Left ventricle myocardium inferior (tissue), 1 donor: ENCODE measurements around the gene NAA20. TPM values are rescaled to one million over a fixed set of nuclear protein-coding genes. Genes with fewer than 3 reads are reported as not detected.
A peak's percentile ranks its signal among the peaks of the same experiment; 100 is the strongest.

Experiments used
- DNase-seq: peaks from one replicate; pipeline ENCODE4 v3.0.0-alpha.2; 2020
- H3K27ac ChIP-seq: fragments of 200-600 bp; replicated peaks from 2 replicates; pipeline ENCODE4 v1.8.0; 2021
- H3K27me3 ChIP-seq: fragments of 200-600 bp; 2 replicates; pipeline ENCODE4 v1.8.0; 2021; ENCODE audit warnings: low read depth
- H3K36me3 ChIP-seq: fragments of 200-600 bp; 2 replicates; pipeline ENCODE4 v1.8.0; 2021
- H3K4me1 ChIP-seq: fragments of 200-600 bp; 2 replicates; pipeline ENCODE4 v1.8.0; 2021
- H3K4me3 ChIP-seq: fragments of 200-600 bp; 2 replicates; pipeline ENCODE4 v1.8.0; 2021; ENCODE audit warnings: mild to moderate bottlenecking, moderate library complexity
- H3K9me3 ChIP-seq: fragments of 200-600 bp; replicated peaks from 2 replicates; pipeline ENCODE4 v1.8.0; 2021
- intact Hi-C: fragments of 100-400 bp; cut with micrococcal nuclease; formaldehyde crosslinking; loops from one replicate; pipeline ENCODE4 v1.11.0; 2022
- total RNA-seq: library from RNA; stranded (reverse); fragmentation: NEBNext Ultra II Directional; extraction: Animal tissue kit (Norgen Biotek cat#: 25700); gene quantifications from one replicate; pipeline ENCODE4 v1.2.1, GENCODE V29; 2021
- TF ChIP-seq, protein P1 (sequence below): fragments of 200-600 bp; IDR thresholded peaks from 2 replicates; pipeline ENCODE4 v1.8.0; 2021; ENCODE audit warnings: antibody characterized with exemption, mild to moderate bottlenecking, borderline replicate concordance
- donor health status: DM: no; HTN: yes; CAD: no; lungs with severe emphysema.

Gene NAA20
- total RNA-seq, 1 donor from 2014 or later: 67.5 TPM

- peaks cover 62% of the 10 kb centered on the region for H3K4me1 ChIP-seq
- H3K9me3 ChIP-seq: no peaks in the 10 kb centered on the region
- TF ChIP-seq, protein P1, sequence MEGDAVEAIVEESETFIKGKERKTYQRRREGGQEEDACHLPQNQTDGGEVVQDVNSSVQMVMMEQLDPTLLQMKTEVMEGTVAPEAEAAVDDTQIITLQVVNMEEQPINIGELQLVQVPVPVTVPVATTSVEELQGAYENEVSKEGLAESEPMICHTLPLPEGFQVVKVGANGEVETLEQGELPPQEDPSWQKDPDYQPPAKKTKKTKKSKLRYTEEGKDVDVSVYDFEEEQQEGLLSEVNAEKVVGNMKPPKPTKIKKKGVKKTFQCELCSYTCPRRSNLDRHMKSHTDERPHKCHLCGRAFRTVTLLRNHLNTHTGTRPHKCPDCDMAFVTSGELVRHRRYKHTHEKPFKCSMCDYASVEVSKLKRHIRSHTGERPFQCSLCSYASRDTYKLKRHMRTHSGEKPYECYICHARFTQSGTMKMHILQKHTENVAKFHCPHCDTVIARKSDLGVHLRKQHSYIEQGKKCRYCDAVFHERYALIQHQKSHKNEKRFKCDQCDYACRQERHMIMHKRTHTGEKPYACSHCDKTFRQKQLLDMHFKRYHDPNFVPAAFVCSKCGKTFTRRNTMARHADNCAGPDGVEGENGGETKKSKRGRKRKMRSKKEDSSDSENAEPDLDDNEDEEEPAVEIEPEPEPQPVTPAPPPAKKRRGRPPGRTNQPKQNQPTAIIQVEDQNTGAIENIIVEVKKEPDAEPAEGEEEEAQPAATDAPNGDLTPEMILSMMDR: no peak
- DNase-seq: no peak
- no peaks in the 10 kb centered on the region for H3K27me3 ChIP-seq
- peak overlapping the region; percentile 85 for H3K4me3 ChIP-seq
- intact Hi-C loops: no loop called here
- H3K27ac ChIP-seq: peak overlapping the region; percentile 87
- peaks cover 5% of the 10 kb centered on the region for H3K36me3 ChIP-seq
Observed at GRCh38 chr20:20017844-20018185, 653 bp downstream of the NAA20 start.

DNA sequence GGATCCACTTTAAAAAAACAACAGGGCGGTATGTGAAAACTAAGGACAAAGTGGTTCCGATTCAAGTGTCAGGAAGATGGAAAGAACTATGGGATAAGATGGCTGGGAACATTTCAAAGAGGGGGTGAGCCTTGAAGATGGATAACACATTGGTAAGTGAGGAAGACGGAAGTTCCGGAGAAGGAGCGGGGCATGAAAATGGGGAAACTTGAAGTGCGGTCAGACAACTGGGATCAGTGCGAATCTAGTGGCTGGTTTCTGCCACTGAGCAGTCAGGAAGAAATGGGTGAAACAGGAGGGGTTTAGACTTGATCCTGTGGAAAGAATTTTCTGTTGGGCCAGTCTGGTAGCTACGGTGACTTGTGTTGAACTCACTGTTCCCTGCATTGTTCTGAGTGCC lies 1.2 kb downstream of the NAA20 start:
- TF ChIP-seq, protein P1: no peak
- Histone ChIP-seq H3K4me3 (peak overlapping the region; percentile 85), H3K9me3 (no peaks in the 10 kb centered on the region), H3K36me3 (peaks cover 10% of the 10 kb centered on the region), H3K4me1 (peaks cover 62% of the 10 kb centered on the region), H3K27me3 (no peaks in the 10 kb centered on the region), H3K27ac (no peak overlapping the region)
- no peak for DNase-seq
- intact Hi-C loops: no loop called here

DNA sequence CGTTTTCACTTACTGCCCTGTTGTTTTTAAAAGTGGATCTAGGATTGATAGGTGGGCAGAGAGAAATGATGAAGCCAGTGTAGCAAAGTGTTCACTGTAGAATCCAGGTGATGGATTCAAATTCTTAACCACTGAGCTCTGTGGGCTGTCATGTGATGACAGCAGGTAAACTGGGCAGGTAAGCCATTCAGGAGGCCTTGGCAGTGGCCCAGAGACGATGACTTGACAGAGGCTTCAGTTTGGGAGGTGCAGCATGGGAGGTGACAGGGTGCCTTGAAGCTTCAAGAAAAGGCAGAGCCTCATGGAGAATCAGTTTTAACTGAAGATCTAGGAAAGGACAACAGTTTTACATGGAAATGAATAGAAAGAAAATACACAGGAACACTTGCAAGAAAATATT lies 2.0 kb downstream of the NAA20 start:
- Histone ChIP-seq H3K27me3 (no peaks in the 10 kb centered on the region), H3K4me1 (peaks cover 58% of the 10 kb centered on the region), H3K4me3 (peak overlapping the region; percentile 85), H3K36me3 (peaks cover 14% of the 10 kb centered on the region), H3K9me3 (no peaks in the 10 kb centered on the region), H3K27ac (no peak overlapping the region)
- TF ChIP-seq, protein P1: no peak
- intact Hi-C loops: no loop called here
- DNase-seq: no peak

GRCh38 chr20:20020908-20021307 lies 3.7 kb downstream of the NAA20 start:
- intact Hi-C loops: no loop called here
- peaks cover 19% of the 10 kb centered on the region for H3K36me3 ChIP-seq
- H3K27me3 ChIP-seq: no peaks in the 10 kb centered on the region

GRCh38 chr20:20021835-20022234 lies 4.7 kb downstream of the NAA20 start:
- H3K27ac ChIP-seq: no peak overlapping the region
- H3K27me3 ChIP-seq: no peaks in the 10 kb centered on the region
- peaks cover 27% of the 10 kb centered on the region for H3K36me3 ChIP-seq
- H3K4me1 ChIP-seq: peaks cover 54% of the 10 kb centered on the region
- no peaks in the 10 kb centered on the region for H3K9me3 ChIP-seq
- intact Hi-C loops: no loop called here
- TF ChIP-seq, protein P1: no peak
- no peak overlapping the region for H3K4me3 ChIP-seq
- DNase-seq: no peak

More at GRCh38 chr20:20020908-20021307, 3.7 kb downstream of the NAA20 start:
- TF ChIP-seq, protein P1: no peak
- peaks cover 59% of the 10 kb centered on the region for H3K4me1 ChIP-seq
- H3K9me3 ChIP-seq: no peaks in the 10 kb centered on the region
- H3K27ac ChIP-seq: no peak overlapping the region
- H3K4me3 ChIP-seq: no peak overlapping the region
- no peak for DNase-seq

DNA sequence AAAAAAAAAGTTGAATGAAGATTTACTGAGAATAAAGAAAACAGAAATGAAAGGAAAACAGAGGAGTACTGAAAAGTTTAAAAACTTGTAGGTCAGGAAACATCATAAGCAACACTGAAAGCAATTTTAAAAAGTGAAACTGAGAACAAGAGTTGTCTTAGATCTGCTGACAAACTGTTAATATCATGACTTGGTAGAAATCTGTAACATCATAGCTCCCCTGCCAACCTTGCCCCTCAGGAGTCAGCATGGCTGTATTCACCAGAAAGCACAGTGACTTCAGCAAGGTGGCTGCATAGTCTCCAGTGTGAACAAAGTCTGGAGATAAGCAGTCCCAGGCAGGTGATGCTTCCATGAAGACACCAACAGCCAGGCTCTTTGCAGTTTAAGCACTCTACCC lies 5.3 kb downstream of the NAA20 start:
- H3K4me3 ChIP-seq: no peak overlapping the region
- peaks cover 49% of the 10 kb centered on the region for H3K4me1 ChIP-seq
- no peak for DNase-seq
- intact Hi-C loops: no loop called here
- no peak overlapping the region for H3K27ac ChIP-seq
- TF ChIP-seq, protein P1: no peak
- no peaks in the 10 kb centered on the region for H3K9me3 ChIP-seq
- H3K27me3 ChIP-seq: no peaks in the 10 kb centered on the region
- H3K36me3 ChIP-seq: peaks cover 33% of the 10 kb centered on the region
